ENCODE results near the gene KIF1B. TPM values are rescaled to one million over a fixed set of nuclear protein-coding genes. Genes with fewer than 3 reads are reported as not detected.

KIF1B gene
- total RNA-seq, 1 experiment from 2014 or later, result 57.7 TPM

DNA sequence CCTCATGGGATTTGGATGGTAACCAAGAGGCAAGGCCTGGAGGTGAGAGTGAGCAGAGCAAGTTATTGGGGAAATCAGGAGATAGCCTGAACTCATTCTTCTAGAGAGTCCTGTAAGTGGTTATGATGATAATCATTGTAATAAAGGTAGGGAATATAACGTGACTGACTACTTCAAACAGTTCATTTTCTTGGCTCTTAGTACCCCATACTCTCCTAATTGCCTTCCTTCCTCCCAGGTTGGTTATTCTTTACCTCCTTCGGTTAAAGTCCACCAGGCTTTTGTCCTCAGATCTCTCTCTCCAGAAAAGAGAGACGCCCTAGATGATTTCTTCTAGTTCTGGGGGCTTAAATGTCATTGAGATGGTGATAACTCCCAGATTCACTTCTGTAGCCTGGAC lies 35.3 kb downstream of the KIF1B start:
- Histone ChIP-seq H2BK5ac (ENCODE audit: insufficient read length, low read length) (no peak overlapping the region), H3T11ph (ENCODE audit: low read length) (no peak overlapping the region), H4K8ac (replicated peaks; ENCODE audit: insufficient read length, low read depth, low read length) (no peak overlapping the region), H3K14ac (ENCODE audit: insufficient read depth, low read length) (no peak overlapping the region), H3K27me3 (ENCODE audit: insufficient read depth, low read length) (no peaks in the 10 kb centered on the region), H3K4me2 (ENCODE audit: insufficient read depth, insufficient read length, low read length) (no peak overlapping the region), H2BK12ac (ENCODE audit: insufficient read length, low read depth, low read length) (no peak overlapping the region), H2AK5ac (ENCODE audit: insufficient read length, low read length) (no peak overlapping the region), H4K20me1 (ENCODE audit: control insufficient read depth, insufficient read depth, insufficient read length) (no peaks in the 10 kb centered on the region), H3K79me2 (ENCODE audit: insufficient read depth, low read length) (peaks cover 16% of the 10 kb centered on the region; the same call in 1 of the 2 replicates), H4K5ac (ENCODE audit: insufficient read length, low read depth, low read length) (no peak overlapping the region), H3K79me1 (ENCODE audit: insufficient read depth, low read depth, low read length, poor library complexity, severe bottlenecking) (peaks cover 17% of the 10 kb centered on the region), H2BK120ac (ENCODE audit: low read depth, low read length, poor library complexity, severe bottlenecking) (no peak overlapping the region), H3K56ac (ENCODE audit: insufficient read length, low read depth, low read length) (no peak overlapping the region), H3K4me1 (ENCODE audit: insufficient read depth, low read length) (no peaks in the 10 kb centered on the region), H2BK20ac (ENCODE audit: low read depth, low read length, poor library complexity, severe bottlenecking) (no peak overlapping the region), H3K9ac (ENCODE audit: extremely low read depth, insufficient read length, low read length) (no peak overlapping the region), H3K18ac (ENCODE audit: insufficient read length, low read depth, low read length) (no peak overlapping the region), H3K9me3 (ENCODE audit: control insufficient read depth, low read depth, low read length) (no peaks in the 10 kb centered on the region), H2AFZ (ENCODE audit: low read length) (no peak overlapping the region), H4K91ac (ENCODE audit: insufficient read length, low read depth, low read length) (no peak overlapping the region), H3K23ac (ENCODE audit: insufficient read length, low read depth, low read length) (no peak overlapping the region), H2BK15ac (ENCODE audit: low read depth, low read length) (no peak overlapping the region), H3K27ac (ENCODE audit: insufficient read length, low read depth, low read length) (no peak overlapping the region), H3K4ac (ENCODE audit: low read depth, low read length) (no peak overlapping the region), H3K23me2 (ENCODE audit: insufficient read length, low read depth, low read length, poor library complexity, severe bottlenecking) (no peaks in the 10 kb centered on the region)
- Mint-ChIP-seq H3K27ac (no peak overlapping the region; a peak in 1 of 7 replicates), H3K4me3 (no peak overlapping the region), H3K27me3 (ENCODE audit: low read depth) (no peaks in the 10 kb centered on the region; the same call in 1 of the 2 replicates), H3K36me3 (ENCODE audit: insufficient read depth in 1 of 3, low read depth in 3 of 3) (peaks cover 20 to 35% (median 21%) of the 10 kb centered on the region in 3 experiments; a peak in 6 of 7 replicates), H3K9me3 (no peaks in the 10 kb centered on the region; a peak in 1 of 5 replicates), H3K4me1 (no peaks in the 10 kb centered on the region)
- no CpG with 5 or more reads among the region's 3 CpGs for WGBS (ENCODE audit: extremely low coverage, insufficient read length, low lambda C conversion rate)
- no peak for DNase-seq
- TF ChIP-seq, protein P1, sequence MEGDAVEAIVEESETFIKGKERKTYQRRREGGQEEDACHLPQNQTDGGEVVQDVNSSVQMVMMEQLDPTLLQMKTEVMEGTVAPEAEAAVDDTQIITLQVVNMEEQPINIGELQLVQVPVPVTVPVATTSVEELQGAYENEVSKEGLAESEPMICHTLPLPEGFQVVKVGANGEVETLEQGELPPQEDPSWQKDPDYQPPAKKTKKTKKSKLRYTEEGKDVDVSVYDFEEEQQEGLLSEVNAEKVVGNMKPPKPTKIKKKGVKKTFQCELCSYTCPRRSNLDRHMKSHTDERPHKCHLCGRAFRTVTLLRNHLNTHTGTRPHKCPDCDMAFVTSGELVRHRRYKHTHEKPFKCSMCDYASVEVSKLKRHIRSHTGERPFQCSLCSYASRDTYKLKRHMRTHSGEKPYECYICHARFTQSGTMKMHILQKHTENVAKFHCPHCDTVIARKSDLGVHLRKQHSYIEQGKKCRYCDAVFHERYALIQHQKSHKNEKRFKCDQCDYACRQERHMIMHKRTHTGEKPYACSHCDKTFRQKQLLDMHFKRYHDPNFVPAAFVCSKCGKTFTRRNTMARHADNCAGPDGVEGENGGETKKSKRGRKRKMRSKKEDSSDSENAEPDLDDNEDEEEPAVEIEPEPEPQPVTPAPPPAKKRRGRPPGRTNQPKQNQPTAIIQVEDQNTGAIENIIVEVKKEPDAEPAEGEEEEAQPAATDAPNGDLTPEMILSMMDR (conservative IDR thresholded peaks at IDR 0.05), result no peak
